Endothelial cell of umbilical vein (primary cell): Measurements from ENCODE around the gene CADPS.

Source experiments
- CTCF ChIP-seq, 2 donors: IDR thresholded peaks; 1 replicate in 1 of 2; 2 replicates in 1 of 2; pipeline ENCODE4 v1.5.1; 2011; ENCODE audit warnings: low read length in 2 of 2, mild to moderate bottlenecking in 2 of 2, moderate library complexity in 2 of 2, control low read depth in 1 of 2, inconsistent platforms in 1 of 2, low read depth in 1 of 2; ENCODE audit not compliant: insufficient read depth in 1 of 2; ENCODE audit errors: extremely low read depth in 1 of 2
- EZH2 ChIP-seq: IDR thresholded peaks from 2 replicates; pipeline ENCODE4 v1.6.1; 2012; ENCODE audit warnings: borderline replicate concordance, low read depth, mild to moderate bottlenecking, moderate library complexity, low read length, inconsistent platforms; ENCODE audit not compliant: severe bottlenecking
- MAX ChIP-seq: IDR thresholded peaks from 2 replicates; pipeline ENCODE4 v1.6.1; 2011; ENCODE audit not compliant: insufficient read depth, insufficient read length
- POLR2A ChIP-seq: IDR thresholded peaks from 2 replicates; pipeline ENCODE4 v1.6.1; 2012; ENCODE audit warnings: low read depth, mild to moderate bottlenecking, control low read depth, low read length
- POLR2AphosphoS5 ChIP-seq: IDR thresholded peaks from 2 replicates; pipeline ENCODE4 v1.6.1; 2012; ENCODE audit warnings: low read depth, mild to moderate bottlenecking, control low read depth, low read length, moderate library complexity; ENCODE audit not compliant: insufficient read depth

- no peak for TF ChIP-seq CTCF (IDR thresholded peaks at IDR 0.05; ENCODE audit: extremely low read depth in 1 of 2, insufficient read depth in 1 of 2, low read depth in 1 of 2, low read length in 2 of 2)
- TF ChIP-seq EZH2, result no peak
- TF ChIP-seq POLR2A, result no peak
- no peak for TF ChIP-seq POLR2AphosphoS5
- no peak for TF ChIP-seq MAX
These were observed 326.5 kb downstream of the CADPS start for GRCh38 chr3:62548528-62549205.
